SU-DHL-6 (cell line): ENCODE measurements around the gene C17orf113.

ENCODE experiments used
- CTCF ChIP-seq: fragments of 200-600 bp; sonication (generic); IDR thresholded peaks from one replicate; pipeline ENCODE4 v1.5.1; 2017; ENCODE audit warnings: antibody characterized with exemption, mild to moderate bottlenecking, low read length, moderate library complexity; ENCODE audit not compliant: insufficient read depth, poor library complexity, severe bottlenecking
- EZH2phosphoT487 ChIP-seq: fragments of 200-600 bp; sonication (generic), shearing (Covaris generic); conservative IDR thresholded peaks from 2 replicates; pipeline ENCODE4 v1.6.1; 2018; ENCODE audit warnings: mild to moderate bottlenecking, antibody characterized with exemption, low read length, moderate library complexity, mixed read lengths

- no peak for TF ChIP-seq CTCF
- no peak for TF ChIP-seq EZH2phosphoT487
Measured at GRCh38 chr17:42023524-42024349, 26.7 kb downstream of the C17orf113 start.
